Stimulated activated CD4-positive, alpha-beta T cell treated with anti-CD3 and anti-CD28 coated beads, Interleukin-4, amount 100 ng/mL, for 24 hours (primary cell): Measurements from ENCODE around the gene VIM.

Experiments used
- DNase-seq: peaks from one replicate; pipeline ENCODE4 v3.0.0-alpha.2; 2020

Gene VIM

DNA sequence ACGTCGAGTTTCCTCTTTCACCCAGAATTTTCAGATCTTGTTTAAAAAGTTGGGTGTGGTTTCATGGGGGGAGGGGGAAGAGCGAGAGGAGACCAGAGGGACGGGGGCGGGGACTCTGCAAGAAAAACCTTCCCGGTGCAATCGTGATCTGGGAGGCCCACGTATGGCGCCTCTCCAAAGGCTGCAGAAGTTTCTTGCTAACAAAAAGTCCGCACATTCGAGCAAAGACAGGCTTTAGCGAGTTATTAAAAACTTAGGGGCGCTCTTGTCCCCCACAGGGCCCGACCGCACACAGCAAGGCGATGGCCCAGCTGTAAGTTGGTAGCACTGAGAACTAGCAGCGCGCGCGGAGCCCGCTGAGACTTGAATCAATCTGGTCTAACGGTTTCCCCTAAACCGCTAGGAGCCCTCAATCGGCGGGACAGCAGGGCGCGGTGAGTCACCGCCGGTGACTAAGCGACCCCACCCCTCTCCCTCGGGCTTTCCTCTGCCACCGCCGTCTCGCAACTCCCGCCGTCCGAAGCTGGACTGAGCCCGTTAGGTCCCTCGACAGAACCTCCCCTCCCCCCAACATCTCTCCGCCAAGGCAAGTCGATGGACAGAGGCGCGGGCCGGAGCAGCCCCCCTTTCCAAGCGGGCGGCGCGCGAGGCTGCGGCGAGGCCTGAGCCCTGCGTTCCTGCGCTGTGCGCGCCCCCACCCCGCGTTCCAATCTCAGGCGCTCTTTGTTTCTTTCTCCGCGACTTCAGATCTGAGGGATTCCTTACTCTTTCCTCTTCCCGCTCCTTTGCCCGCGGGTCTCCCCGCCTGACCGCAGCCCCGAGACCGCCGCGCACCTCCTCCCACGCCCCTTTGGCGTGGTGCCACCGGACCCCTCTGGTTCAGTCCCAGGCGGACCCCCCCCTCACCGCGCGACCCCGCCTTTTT lies at the start of gene VIM:
VIM (plus strand) TSS at position 151 of the 925 bp plus-strand sequence. CDS start 1,182 bp downstream, outside the sequence.
- DNase-seq, result peak; percentile 84

GRCh38 chr10:17179002-17179401 lies 49.0 kb upstream of the VIM start:
- DNase-seq, result no peak

GRCh38 chr10:17181110-17181509 lies 46.9 kb upstream of the VIM start:
- no peak for DNase-seq

DNA sequence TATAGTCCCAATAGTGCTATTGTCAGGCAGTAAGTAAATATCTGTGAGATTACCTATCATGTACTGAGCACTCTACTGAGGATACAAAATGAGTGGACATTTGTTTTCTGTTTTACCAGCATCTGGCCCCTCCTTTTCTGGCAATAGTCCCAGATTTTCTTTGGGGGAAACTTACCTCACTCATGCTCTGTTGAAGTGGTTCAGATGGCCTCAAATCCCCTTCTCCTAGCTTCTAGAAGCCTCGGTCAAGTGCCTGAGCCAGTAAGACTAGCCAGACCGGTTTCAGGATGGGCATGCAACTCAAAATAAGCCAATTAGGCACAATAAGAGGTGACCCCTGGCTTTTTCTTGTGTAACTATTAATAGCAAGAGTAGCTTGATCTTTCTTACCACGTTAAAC lies 46.3 kb upstream of the VIM start:
- DNase-seq, result no peak

- DNase-seq, result no peak
These were observed 44.9 kb upstream of the VIM start for GRCh38 chr10:17183110-17183509.

- DNase-seq, result no peak
These were observed 42.2 kb upstream of the VIM start for GRCh38 chr10:17185873-17186272.

DNA sequence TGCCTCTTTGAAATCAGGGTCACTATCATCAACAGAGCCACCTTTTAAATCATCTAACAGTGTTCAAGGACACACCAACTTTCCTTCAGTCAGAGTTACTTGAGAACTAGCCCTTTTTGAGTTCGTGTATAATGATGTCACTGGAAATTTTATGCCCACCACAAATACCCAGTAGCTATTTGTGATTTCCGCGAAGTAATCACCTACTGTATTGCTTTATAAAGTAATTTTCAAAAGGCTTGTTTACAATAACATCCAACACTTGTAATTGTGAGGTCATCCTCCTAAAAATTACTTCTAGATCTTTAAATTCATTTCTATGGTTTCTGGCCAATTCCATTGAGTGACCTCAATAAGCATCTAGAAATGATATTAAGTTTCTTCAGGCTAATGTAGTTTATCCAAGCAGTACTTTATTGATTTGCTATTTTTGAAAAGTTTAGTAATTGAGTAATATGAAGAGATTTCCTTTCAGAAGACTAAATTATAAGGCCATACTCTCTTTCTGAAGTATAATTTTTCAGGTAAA lies 39.3 kb upstream of the VIM start:
- DNase-seq, result no peak

DNA sequence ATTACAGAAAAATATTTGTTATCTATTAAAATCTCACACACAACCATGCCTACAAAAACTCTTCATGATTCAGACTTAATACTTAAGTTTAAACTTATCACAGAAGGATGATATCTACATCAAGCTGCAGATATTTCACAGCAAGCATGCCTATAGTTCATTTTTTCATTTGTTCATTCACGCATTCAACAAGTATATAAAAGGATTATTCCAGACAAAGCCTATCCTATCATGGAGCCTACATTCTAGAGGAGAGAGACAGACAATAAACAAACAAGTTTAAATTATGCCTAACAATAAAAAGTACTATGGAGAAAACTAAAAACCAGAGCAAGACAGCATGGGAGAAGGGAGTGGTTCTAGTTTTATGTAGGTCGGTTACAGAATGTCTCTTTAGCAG lies 37.4 kb upstream of the VIM start:
- no peak for DNase-seq

GRCh38 chr10:17195083-17195482 lies 33.0 kb upstream of the VIM start:
- DNase-seq, result no peak

- DNase-seq, result no peak
These were observed 32.0 kb upstream of the VIM start for GRCh38 chr10:17196045-17196444.

- no peak for DNase-seq
These were observed 31.5 kb upstream of the VIM start for GRCh38 chr10:17196573-17196972.

- DNase-seq, result no peak
These were observed 28.7 kb upstream of the VIM start for GRCh38 chr10:17199351-17199804.

- DNase-seq, result no peak
These were observed 27.8 kb upstream of the VIM start for GRCh38 chr10:17200001-17200911.

GRCh38 chr10:17200912-17201793 lies 26.9 kb upstream of the VIM start, which contains the start of gene TRDMT1:
Gene TRDMT1, minus strand, starts transcription at chr10:17201672. Its CDS starts 38 bp downstream, at chr10:17201634.
- DNase-seq, result peak; percentile 80

DNA sequence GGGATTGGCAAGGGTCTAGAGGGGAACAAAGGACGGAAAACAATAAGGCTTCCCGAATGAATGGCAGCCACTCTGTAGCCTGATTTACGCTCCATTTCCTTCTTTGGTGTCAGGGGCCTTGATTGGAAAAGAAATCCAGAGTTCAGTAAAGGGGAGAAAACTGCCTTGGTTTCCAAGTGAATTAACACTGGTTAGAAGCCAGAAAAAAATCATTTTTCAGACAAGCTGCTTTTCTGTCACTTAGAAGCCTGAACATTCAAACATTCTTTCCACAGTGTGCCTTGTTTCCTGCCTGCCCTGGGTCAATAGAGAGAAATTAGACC lies 26.3 kb upstream of the VIM start:
- no peak for DNase-seq

GRCh38 chr10:17202506-17202905 lies 25.5 kb upstream of the VIM start:
- DNase-seq, result no peak

DNA sequence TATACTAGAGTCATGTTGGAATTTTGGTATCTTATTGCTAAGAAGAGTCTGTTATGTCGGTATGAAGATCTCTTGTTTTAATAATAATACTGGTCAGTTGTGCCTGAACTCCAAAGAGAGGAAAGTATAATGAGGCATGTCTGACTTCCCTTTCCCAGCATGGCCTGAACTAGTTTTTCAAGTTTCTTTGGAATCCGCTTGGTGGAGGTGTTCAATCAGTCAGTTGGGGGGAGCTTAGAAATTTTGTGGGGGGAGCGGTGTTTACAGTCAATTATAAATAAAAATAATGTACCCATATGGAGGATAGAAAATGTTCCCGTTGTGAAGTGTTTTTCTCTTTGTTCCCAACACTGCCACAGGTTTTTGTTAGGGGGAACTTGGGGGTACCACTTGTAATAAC lies 25.0 kb upstream of the VIM start:
- DNase-seq, result no peak

- no peak for DNase-seq
These were observed 24.6 kb upstream of the VIM start for GRCh38 chr10:17203416-17203815.

DNA sequence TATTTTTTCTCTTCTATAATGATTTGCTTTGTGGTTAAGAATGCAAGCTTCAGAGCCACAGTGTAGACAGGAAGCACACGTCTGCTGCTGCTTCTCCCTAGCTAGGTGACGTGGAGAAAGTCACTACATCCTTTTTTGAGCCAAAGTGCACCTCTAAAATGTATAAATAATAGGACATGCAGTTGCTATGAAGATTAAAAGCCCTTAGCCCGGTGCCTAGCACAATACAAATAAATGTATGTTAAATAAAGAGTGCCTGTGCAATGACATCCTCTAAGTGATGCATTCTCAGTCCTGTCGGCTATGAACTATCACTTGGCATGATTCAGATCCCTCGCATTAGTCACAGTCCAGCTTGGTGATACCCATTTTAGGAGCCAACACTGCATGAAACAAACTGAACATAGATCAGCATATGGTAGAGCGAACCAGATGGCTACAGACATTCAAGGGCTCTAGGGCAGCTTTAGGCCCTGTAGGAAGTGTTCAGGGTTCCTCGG lies 21.8 kb upstream of the VIM start:
- DNase-seq, result peak; percentile 61

DNA sequence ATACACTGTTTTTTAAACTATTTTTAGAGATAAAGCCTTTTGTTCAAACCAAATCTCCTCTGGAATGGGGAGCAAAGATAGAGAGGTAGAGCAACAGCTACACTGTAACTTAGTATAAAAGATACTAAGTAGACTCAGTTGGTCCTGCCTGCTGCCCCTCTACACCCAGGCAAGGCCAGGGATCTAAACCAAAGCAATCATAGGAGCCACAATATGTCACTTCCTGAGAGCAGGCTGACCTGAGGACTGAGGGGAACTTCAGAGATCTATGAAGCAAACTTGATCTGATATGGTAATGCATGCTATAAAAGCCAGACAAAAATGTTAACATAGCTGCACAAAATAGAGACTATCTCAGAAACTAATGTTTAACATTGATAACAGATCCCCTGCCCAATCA lies 19.6 kb upstream of the VIM start:
- DNase-seq, result no peak

GRCh38 chr10:17209302-17209701 lies 18.7 kb upstream of the VIM start:
- no peak for DNase-seq

- DNase-seq, result no peak
These were observed 18.2 kb upstream of the VIM start for GRCh38 chr10:17209881-17210280.
